HEK293T (cell line): ENCODE measurements around the gene GAGE12J.

Experiments used
- BHLHE40 ChIP-seq: fragments of 450-650 bp; IDR thresholded peaks from 2 replicates; pipeline ENCODE4 v1.6.1; 2016; ENCODE audit warnings: mild to moderate bottlenecking, moderate library complexity, borderline replicate concordance
- FOXA1 ChIP-seq: fragments of 450-650 bp; IDR thresholded peaks from 2 replicates; pipeline ENCODE4 v1.6.1; 2016; ENCODE audit warnings: mild to moderate bottlenecking
- FOXM1 ChIP-seq: fragments of 450-650 bp; IDR thresholded peaks from 2 replicates; pipeline ENCODE4 v1.6.1; 2017; ENCODE audit warnings: mild to moderate bottlenecking, borderline replicate concordance
- NFRKB ChIP-seq: fragments of 450-650 bp; IDR thresholded peaks from 2 replicates; pipeline ENCODE4 v1.6.1; 2016; ENCODE audit warnings: mild to moderate bottlenecking, moderate library complexity
- SP1 ChIP-seq: fragments of 450-650 bp; IDR thresholded peaks from 2 replicates; pipeline ENCODE4 v1.6.1; 2017
- SUZ12 ChIP-seq: fragments of 450-650 bp; IDR thresholded peaks from 2 replicates; pipeline ENCODE4 v1.6.1; 2016; ENCODE audit warnings: mild to moderate bottlenecking
- ZNF384 ChIP-seq: fragments of 450-650 bp; IDR thresholded peaks from 2 replicates; pipeline ENCODE4 v1.6.1; 2016

GRCh38 chrX:49287665-49288064, 34.2 kb upstream of the GAGE12J start:
- TF ChIP-seq NFRKB (no peak), FOXM1 (no peak), FOXA1 (no peak), SUZ12 (no peak), BHLHE40 (no peak), ZNF384 (no peak), SP1 (no peak)
